ENCODE data around the gene DMAC1.

The DMAC1 gene

GRCh38 chr9:7799234-7799943, at the start of gene DMAC1:
TSS of gene DMAC1 (minus strand) at chr9:7799778. CDS start at chr9:7799734, 44 bp downstream.
- DNase-seq: peak; percentile 20 to 60

DNA sequence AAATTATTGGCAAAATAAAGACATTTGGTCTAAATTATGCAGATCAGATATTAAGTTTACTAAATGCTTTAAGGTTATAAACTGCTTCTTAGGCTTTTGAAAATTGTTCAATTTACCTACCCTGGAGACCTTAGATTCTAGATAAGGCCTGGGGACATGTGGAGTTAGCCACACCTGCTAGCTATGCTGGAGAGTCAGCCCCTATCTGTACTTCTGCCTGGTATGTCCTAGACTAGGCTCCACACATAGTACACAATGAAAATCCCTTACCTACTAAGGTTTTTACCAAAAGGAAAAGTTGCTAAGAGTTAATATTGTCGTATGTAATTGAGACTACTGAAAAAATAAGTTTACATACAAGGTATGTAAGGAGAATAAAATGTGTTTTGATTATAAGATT, 49.8 kb upstream of the DMAC1 start:
- no peak for DNase-seq

- DNase-seq: no peak
Measured at GRCh38 chr9:7848498-7848897, 48.9 kb upstream of the DMAC1 start.

DNA sequence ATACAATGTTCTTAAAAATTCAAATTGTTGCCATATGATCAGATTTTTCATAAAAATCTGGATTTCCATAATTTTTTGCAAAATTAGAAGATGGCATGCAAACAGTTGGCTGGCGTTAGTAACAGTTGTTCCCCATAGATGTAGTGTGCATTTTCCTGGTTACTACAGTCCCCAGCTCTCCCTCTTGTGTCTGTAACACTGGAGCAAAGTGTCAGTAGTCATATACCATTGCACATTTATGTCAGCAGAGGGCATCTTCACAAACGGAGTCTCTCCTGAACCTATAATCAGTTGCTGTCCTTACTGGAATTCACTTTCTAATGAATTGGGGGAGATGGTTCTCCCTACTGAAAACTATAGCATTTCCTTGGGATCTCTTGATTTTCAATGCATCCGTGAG, 44.7 kb upstream of the DMAC1 start:
- DNase-seq: no peak

GRCh38 chr9:7841831-7842230, 42.3 kb upstream of the DMAC1 start:
- no peak for DNase-seq

GRCh38 chr9:7834531-7834930, 35.0 kb upstream of the DMAC1 start:
- DNase-seq: no peak

- no peak for DNase-seq
Measured at GRCh38 chr9:7828334-7828733, 28.8 kb upstream of the DMAC1 start.

DNA sequence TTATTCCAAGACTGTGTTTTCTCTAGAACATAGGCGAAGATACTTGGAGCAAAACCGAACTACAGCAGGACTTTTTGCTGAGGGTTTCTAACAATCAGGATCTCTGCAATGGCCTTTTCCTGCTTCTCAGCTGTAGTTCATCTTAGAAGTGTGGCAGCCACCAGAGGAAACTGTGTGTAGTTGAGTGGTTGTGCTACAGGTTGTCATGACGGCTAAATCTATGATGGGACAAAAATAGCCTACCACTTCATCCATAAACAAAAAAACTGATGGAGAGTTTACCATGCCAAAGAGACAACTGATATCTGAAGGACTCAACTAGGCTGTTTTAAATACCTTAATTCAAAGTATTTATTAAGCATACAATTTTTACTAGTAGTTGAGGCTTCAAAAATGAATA, 28.2 kb upstream of the DMAC1 start:
- no peak for DNase-seq

GRCh38 chr9:7827056-7827455, 27.5 kb upstream of the DMAC1 start:
- no peak for DNase-seq

DNA sequence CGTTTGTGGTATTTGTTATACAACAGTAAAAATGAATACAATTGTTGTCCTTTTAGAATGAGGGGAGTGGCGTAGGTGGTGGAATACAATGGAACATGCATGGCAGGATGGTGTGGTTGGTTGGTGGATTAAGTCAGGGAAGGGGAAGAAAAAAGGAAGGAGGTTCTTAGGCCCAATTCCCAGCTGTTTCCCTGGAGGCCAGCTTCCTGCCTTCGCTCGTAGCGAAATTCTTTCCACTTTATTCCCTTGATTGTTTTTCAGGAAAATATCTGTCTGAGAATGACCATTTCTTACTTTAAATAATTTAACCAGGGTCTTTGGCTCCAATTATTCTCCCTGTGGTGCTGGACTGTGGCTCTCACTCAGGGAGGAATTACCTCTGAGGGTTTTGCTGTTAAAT, 24.1 kb upstream of the DMAC1 start:
- DNase-seq: no peak

GRCh38 chr9:7819984-7820383, 20.4 kb upstream of the DMAC1 start:
- DNase-seq: no peak

- DNase-seq: no peak
Measured at GRCh38 chr9:7816021-7816420, 16.4 kb upstream of the DMAC1 start.

- no peak for DNase-seq
Measured at GRCh38 chr9:7813030-7813429, 13.5 kb upstream of the DMAC1 start.

DNA sequence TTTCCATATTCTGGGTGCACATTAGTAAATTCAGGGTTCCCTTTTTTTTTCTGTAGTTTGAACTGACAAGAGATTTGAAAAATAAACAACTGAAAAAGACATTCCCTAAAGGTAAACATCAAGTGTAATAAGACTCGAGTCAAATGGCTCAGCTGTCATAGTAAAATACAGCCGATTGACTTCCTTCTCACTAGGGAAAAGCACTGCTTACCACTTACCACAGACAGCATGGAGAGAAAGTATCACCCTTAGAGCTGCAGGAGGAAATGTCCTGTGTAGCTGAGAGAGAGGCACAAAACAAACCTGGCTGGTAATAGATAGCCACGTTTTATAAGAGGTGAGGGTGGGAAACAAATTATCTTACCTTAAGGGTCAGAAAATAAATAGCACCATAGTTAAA, 12.1 kb upstream of the DMAC1 start:
- DNase-seq: no peak

- no peak for DNase-seq
Measured at GRCh38 chr9:7802666-7803065, 3.1 kb upstream of the DMAC1 start.

GRCh38 chr9:7799944-7800285, 337 bp upstream of the DMAC1 start:
- no peak for DNase-seq

DNA sequence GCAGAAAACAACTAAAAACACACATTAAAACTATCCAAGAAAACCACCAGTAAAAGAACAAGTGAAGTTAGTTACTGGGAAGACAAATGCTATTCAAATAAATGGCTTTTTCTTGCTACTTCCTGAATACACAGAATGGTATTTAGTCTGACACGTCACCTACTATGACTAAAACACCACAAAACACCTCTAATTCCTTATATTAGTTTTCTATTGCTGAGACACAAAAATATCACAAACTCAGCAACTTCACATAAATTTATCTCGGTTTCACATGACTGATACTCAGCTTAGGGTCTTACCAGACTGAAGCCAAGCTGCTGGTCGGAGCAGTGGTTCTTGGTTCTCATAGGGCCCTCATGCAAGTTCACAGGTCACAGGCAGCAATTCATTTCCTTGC, 5.4 kb downstream of the DMAC1 start:
- DNase-seq: no peak

DNA sequence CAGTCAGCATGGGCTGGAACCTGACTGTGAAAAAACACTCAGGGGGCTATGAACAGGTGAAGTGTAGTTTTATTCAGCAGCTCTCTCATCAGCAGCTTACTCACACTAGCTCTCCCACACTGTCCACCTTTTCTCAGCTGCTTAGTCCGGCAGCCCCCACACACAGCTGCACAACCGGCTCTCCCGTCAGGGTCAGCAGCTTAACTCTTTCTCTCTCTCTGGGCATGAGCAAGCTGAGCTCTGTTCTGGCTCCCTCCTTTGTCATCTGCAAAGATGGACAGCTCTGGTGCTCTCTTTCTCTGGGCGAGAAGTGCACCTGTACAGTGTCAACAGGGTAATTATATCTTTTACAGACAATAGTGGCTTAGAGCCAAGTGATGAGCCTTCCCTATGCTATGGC, 8.2 kb downstream of the DMAC1 start:
- peak in 1 of 2 experiments; percentile 12 for DNase-seq

DNA sequence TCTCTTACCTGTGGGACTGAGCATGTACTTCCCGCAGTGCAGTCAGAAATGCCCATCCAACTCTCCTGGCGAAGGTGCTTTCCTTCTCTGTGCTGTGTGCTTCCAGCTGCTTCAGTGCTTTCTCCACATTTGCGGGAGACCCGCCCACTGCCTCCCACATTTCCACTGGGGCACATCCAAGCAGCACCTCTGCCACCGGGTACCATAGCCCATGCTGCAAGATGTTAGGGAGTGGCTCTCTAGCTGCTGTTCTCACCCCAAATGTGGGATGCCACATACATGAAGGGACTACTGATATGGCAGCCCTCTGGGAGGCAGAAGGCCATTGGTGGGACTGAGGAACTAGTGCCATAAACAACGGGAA, 8.8 kb downstream of the DMAC1 start:
- no peak for DNase-seq

- no peak for DNase-seq
Measured at GRCh38 chr9:7790022-7790818, 9.4 kb downstream of the DMAC1 start.

DNA sequence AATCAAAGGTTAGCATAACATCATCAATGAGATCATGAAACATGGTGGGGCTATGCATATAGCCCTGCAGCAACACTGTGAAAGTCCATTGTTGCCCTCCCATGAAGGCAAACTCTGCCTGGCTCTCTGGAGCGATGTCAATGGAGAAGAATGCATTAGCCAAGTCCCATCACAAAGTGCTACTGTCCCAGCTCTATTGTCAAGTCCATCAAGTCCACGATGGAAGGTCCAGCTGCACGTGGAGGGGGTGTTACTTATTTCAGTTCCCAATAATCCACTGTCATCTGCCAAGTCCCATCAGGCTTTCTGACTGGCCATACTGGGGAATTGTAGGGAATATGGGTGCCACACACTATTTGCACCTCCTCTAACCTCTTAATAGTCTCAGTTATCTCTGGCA, 10.8 kb downstream of the DMAC1 start:
- no peak for DNase-seq

DNA sequence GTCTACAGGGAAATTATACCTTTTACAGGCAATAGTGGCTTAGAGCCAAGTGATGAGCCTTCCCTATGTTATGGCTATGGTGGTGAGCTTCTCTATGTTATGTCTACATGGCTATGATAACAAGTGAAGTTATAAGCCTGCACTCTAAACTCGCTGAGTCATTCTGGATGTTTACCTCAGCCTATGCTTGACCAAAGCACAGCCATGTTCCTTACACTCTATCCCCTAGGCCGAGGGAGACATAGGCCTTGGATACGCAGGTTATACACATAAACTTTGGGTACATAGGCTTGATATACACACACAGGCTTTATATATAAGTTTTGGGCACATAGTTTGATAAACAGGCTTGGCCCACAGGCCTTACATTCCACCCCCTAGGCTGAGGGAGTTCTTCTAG, 13.8 kb downstream of the DMAC1 start:
- DNase-seq: no peak

DNA sequence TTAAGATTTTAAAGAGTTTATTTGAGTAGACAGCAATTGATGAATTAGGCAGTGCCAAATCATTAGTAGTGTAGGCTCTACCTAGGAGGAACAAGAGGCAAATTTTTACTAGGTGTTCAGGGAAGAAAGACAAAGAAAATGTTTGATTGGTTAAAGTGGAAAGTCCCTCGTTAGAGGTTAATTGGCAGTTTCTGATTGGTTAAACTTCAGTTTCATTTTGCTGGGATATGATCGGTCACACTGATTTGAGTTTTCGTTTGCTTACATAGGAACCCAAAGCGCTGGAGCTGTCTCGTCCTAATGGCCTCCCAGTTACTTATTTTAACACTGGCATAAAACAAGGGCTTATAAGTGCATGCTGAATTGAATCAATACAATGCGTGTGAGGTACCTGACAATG, 15.1 kb downstream of the DMAC1 start:
- DNase-seq: no peak

DNA sequence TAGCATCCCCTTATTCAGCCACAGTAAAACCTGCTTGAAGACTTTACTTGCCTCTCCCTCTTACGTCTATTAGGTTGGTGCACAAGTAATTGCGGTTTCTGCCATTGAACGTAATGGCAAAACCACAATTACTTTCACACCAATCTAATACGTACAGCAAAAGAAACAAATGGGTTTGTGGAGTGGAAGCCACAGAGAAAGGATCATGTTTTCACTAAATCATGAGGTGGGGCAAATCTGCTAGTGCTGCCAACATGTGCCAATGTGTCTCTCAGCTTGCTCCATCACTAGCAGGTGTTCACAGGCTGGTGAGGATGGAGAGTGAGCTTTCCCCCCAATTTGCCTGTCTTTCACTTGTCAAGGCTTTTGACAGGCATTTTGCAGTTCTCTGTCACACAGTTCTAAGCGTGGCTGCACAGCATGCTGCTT, 15.9 kb downstream of the DMAC1 start:
- DNase-seq: no peak
